ENCODE results near the gene C16orf96. TPM values are rescaled to one million over a fixed set of nuclear protein-coding genes. Genes with fewer than 3 reads are reported as not detected.

C16orf96 gene
- total RNA-seq, 1 experiment from 2014 or later: 0.10 TPM

DNA sequence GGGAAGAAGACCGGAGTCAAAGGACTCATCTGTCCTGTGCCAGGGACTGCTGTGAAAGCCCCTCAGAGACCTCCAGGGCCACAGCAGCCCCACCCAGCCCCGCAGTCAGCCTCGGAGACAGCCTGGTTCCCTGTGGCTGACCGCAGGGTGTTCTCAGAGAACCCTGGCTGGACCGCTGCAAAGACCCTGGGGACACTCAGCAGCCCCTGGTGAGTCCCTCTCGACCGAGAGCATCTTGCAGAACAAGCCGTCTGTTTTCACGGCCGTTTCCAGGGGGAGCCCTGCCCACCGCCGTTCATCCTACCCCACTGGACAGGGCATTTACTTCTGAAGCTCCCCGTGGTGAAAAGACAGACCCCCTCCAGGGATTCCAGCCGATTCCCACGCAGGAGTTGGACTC, 48.3 kb downstream of the C16orf96 start:
- ChIA-PET CTCF (no interaction called here), POLR2A (no interaction called here), RAD21 (ENCODE audit: low non-redundant PET in 1 of 2, low total read pairs in 2 of 2, uncharacterized antibody in 2 of 2, unreplicated experiment in 2 of 2) (no interaction called here)
- Histone ChIP-seq H4K20me1 (ENCODE audit: insufficient read depth) (no peaks in the 10 kb centered on the region), H3K36me3 (ENCODE audit: control insufficient read depth in 1 of 2, insufficient read depth in 2 of 2, low read length in 2 of 2) (peaks cover 0 to 8% of the 10 kb centered on the region in 2 experiments; a peak in 3 of 4 replicates), H3K9me2 (ENCODE audit: insufficient read depth) (no peaks in the 10 kb centered on the region), H3K79me2 (ENCODE audit: insufficient read depth, low read length) (no peaks in the 10 kb centered on the region), H3K27me3 (ENCODE audit: insufficient read depth, low read length) (no peaks in the 10 kb centered on the region), H3K4me2 (ENCODE audit: low read length) (no peak overlapping the region), H3K9ac (ENCODE audit: low read length) (no peak overlapping the region), H2AFZ (ENCODE audit: low read depth, low read length, poor library complexity, severe bottlenecking) (no peak overlapping the region), H3K4me3 (replicated peaks in 1 of 2; ENCODE audit: low read depth in 1 of 2, low read length in 2 of 2) (no peak overlapping the region), H3K27ac (ENCODE audit: low read depth, low read length) (no peak overlapping the region), H3K9me3 (ENCODE audit: control insufficient read depth in 1 of 2, insufficient read depth in 1 of 2, low read depth in 1 of 2, low read length in 2 of 2) (no peaks in the 10 kb centered on the region), H3K4me1 (ENCODE audit: control insufficient read depth in 1 of 2, insufficient read depth in 2 of 2, low read length in 2 of 2) (no peaks in the 10 kb centered on the region)
- TF ChIP-seq EZH2 (IDR thresholded peaks at IDR 0.05) (no peak), POLR2A (IDR thresholded peaks at IDR 0.05; ENCODE audit: borderline replicate concordance, extremely low read depth, insufficient read depth, insufficient read length) (no peak), POLR2AphosphoS5 (IDR thresholded peaks at IDR 0.05; ENCODE audit: low read depth, low read length) (no peak), YY1 (IDR thresholded peaks at IDR 0.05; ENCODE audit: extremely low read depth, insufficient replicate concordance, low read depth, low read length) (no peak), SRF (IDR thresholded peaks at IDR 0.05; ENCODE audit: low read depth) (no peak), ATF3 (IDR thresholded peaks at IDR 0.05) (no peak), ZNF274 (IDR thresholded peaks at IDR 0.05; ENCODE audit: low read depth, low read length) (no peak)
- no TSS peak for BruUV-seq (replicated peaks)
- no peak for ATAC-seq
- intact Hi-C loops (cut with micrococcal nuclease): no loop called here
- DNase-seq (ENCODE audit: low read depth, low spot score): no peak

GRCh38 chr16:4606354-4606753, 50.2 kb downstream of the C16orf96 start:
- no peaks in the 10 kb centered on the region for H4K20me1 ChIP-seq (ENCODE audit: insufficient read depth)
- no peak overlapping the region for H3K4me2 ChIP-seq (ENCODE audit: low read length)
- ChIA-PET CTCF (no interaction called here), RAD21 (ENCODE audit: low non-redundant PET in 1 of 2, low total read pairs in 2 of 2, uncharacterized antibody in 2 of 2, unreplicated experiment in 2 of 2) (no interaction called here), POLR2A (no interaction called here)
- intact Hi-C loops (cut with micrococcal nuclease): no loop called here
- H3K4me3 ChIP-seq (replicated peaks in 1 of 2; ENCODE audit: low read depth in 1 of 2, low read length in 2 of 2): no peak overlapping the region
- no peak overlapping the region for H2AFZ ChIP-seq (ENCODE audit: low read depth, low read length, poor library complexity, severe bottlenecking)
- H3K9me3 ChIP-seq (ENCODE audit: control insufficient read depth in 1 of 2, insufficient read depth in 1 of 2, low read depth in 1 of 2, low read length in 2 of 2): no peaks in the 10 kb centered on the region
- H3K79me2 ChIP-seq (ENCODE audit: insufficient read depth, low read length): peaks cover 11% of the 10 kb centered on the region
- H3K9ac ChIP-seq (ENCODE audit: low read length): no peak overlapping the region
- H3K27ac ChIP-seq (ENCODE audit: low read depth, low read length): no peak overlapping the region
- BruUV-seq (replicated peaks): no TSS peak
- ATAC-seq (no peak), DNase-seq (ENCODE audit: low read depth, low spot score) (no peak)
- peaks cover 0 to 12% of the 10 kb centered on the region in 2 experiments; a peak in 3 of 4 replicates for H3K36me3 ChIP-seq (ENCODE audit: control insufficient read depth in 1 of 2, insufficient read depth in 2 of 2, low read length in 2 of 2)
- no peaks in the 10 kb centered on the region for H3K27me3 ChIP-seq (ENCODE audit: insufficient read depth, low read length)
- no peaks in the 10 kb centered on the region for H3K4me1 ChIP-seq (ENCODE audit: control insufficient read depth in 1 of 2, insufficient read depth in 2 of 2, low read length in 2 of 2)
- H3K9me2 ChIP-seq (ENCODE audit: insufficient read depth): no peaks in the 10 kb centered on the region
- TF ChIP-seq, protein P1, sequence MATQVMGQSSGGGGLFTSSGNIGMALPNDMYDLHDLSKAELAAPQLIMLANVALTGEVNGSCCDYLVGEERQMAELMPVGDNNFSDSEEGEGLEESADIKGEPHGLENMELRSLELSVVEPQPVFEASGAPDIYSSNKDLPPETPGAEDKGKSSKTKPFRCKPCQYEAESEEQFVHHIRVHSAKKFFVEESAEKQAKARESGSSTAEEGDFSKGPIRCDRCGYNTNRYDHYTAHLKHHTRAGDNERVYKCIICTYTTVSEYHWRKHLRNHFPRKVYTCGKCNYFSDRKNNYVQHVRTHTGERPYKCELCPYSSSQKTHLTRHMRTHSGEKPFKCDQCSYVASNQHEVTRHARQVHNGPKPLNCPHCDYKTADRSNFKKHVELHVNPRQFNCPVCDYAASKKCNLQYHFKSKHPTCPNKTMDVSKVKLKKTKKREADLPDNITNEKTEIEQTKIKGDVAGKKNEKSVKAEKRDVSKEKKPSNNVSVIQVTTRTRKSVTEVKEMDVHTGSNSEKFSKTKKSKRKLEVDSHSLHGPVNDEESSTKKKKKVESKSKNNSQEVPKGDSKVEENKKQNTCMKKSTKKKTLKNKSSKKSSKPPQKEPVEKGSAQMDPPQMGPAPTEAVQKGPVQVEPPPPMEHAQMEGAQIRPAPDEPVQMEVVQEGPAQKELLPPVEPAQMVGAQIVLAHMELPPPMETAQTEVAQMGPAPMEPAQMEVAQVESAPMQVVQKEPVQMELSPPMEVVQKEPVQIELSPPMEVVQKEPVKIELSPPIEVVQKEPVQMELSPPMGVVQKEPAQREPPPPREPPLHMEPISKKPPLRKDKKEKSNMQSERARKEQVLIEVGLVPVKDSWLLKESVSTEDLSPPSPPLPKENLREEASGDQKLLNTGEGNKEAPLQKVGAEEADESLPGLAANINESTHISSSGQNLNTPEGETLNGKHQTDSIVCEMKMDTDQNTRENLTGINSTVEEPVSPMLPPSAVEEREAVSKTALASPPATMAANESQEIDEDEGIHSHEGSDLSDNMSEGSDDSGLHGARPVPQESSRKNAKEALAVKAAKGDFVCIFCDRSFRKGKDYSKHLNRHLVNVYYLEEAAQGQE (IDR thresholded peaks at IDR 0.05; ENCODE audit: low read depth): no peak
- TF ChIP-seq CEBPB (IDR thresholded peaks at IDR 0.05; ENCODE audit: low read depth) (no peak), ATF3 (IDR thresholded peaks at IDR 0.05) (no peak), ELF1 (IDR thresholded peaks at IDR 0.05; ENCODE audit: borderline replicate concordance, low read depth) (no peak), SIN3A (IDR thresholded peaks at IDR 0.05; ENCODE audit: low read depth) (no peak), TCF7L2 (IDR thresholded peaks at IDR 0.05; ENCODE audit: borderline replicate concordance, extremely low read depth, insufficient read depth, insufficient read length) (no peak), SRF (IDR thresholded peaks at IDR 0.05; ENCODE audit: low read depth) (no peak), ZFX (IDR thresholded peaks at IDR 0.05) (no peak), RAD21 (IDR thresholded peaks at IDR 0.05; ENCODE audit: low read depth) (no peak), ZNF274 (IDR thresholded peaks at IDR 0.05; ENCODE audit: low read depth, low read length) (no peak), EGR1 (IDR thresholded peaks at IDR 0.05; ENCODE audit: low read depth) (no peak)
- TF ChIP-seq, protein P2, sequence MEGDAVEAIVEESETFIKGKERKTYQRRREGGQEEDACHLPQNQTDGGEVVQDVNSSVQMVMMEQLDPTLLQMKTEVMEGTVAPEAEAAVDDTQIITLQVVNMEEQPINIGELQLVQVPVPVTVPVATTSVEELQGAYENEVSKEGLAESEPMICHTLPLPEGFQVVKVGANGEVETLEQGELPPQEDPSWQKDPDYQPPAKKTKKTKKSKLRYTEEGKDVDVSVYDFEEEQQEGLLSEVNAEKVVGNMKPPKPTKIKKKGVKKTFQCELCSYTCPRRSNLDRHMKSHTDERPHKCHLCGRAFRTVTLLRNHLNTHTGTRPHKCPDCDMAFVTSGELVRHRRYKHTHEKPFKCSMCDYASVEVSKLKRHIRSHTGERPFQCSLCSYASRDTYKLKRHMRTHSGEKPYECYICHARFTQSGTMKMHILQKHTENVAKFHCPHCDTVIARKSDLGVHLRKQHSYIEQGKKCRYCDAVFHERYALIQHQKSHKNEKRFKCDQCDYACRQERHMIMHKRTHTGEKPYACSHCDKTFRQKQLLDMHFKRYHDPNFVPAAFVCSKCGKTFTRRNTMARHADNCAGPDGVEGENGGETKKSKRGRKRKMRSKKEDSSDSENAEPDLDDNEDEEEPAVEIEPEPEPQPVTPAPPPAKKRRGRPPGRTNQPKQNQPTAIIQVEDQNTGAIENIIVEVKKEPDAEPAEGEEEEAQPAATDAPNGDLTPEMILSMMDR (IDR thresholded peaks at IDR 0.05 in 2 of 3, conservative IDR thresholded peaks at IDR 0.05 in 1 of 3; ENCODE audit: borderline replicate concordance in 1 of 3, insufficient read depth in 1 of 3, low read depth in 2 of 3, low read length in 2 of 3): no peak
